GM18508 (cell line): ENCODE data around the gene DLG2.

Experiments used
- ATAC-seq: cut with Tn5 transposase; IDR thresholded peaks from one replicate; pipeline ENCODE4 v1.9.1; 2021; ENCODE audit warnings: moderate number of reproducible peaks; ENCODE audit not compliant: insufficient read depth, unreplicated experiment

DLG2 gene

GRCh38 chr11:83895516-83895915 lies 1731.6 kb downstream of the DLG2 start:
- ATAC-seq = no peak

DNA sequence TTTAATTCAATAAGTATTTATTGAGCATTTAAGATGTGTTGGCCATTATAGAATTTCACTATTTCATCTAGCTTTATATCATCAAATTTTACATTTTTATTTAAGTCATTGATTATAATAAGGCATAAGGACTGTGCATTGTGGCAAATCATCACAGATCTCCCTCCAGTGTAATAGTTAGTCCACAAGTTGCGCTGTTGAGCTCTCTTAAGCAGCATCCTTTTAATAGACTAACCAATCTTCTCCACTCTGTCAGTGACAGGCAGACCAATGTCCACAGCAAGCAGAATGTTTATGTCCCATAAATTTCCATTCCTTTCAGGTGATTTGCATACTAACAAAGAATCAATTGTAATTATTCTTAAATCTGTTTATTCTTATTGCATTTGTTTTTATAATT lies 1745.7 kb downstream of the DLG2 start:
- ATAC-seq = no peak

- ATAC-seq = no peak
Observed at GRCh38 chr11:83871054-83871453, 1756.1 kb downstream of the DLG2 start.

- ATAC-seq = no peak
Observed at GRCh38 chr11:83866655-83867054, 1760.5 kb downstream of the DLG2 start.

GRCh38 chr11:83865636-83866461 lies 1761.3 kb downstream of the DLG2 start:
- ATAC-seq = no peak

GRCh38 chr11:83864412-83865057 lies 1762.6 kb downstream of the DLG2 start:
- no peak for ATAC-seq

DNA sequence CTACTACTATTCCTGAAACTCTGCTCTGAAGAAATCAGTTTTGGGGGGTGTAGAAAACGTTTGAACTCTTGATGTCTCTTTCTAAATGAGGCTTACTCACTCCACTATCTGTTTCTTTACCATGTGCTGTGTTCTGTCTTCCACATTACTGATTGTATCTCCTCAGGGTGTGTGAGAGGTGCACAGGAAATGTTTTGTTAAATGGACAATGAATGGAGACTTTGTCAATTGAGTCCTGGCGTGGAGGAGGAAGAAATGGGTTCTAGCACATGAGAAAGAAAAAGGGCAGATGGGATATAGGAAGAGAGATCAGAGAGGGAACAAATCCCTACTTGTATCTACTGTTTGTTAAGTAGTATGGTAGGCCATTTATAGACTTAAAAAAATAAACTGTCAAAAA lies 1763.9 kb downstream of the DLG2 start:
- ATAC-seq = no peak

DNA sequence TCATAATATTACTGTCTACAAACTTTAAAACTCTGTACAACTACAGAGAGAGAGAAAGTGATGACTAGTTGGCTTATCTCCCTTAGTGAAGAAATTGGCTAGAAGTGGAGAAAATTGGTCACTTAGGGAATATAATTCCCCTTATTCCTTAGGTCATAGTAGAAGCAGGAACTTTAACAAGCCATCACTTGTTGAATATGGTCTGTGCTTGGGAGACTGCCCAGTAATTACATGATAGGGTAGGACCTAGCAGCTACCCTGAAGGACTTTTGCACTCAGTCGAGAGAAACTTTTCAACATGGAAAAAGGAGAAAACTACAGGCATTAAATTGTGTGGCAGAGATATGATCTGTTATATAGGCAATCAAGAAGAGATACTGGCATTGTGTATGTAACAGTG lies 1764.5 kb downstream of the DLG2 start:
- no peak for ATAC-seq

DNA sequence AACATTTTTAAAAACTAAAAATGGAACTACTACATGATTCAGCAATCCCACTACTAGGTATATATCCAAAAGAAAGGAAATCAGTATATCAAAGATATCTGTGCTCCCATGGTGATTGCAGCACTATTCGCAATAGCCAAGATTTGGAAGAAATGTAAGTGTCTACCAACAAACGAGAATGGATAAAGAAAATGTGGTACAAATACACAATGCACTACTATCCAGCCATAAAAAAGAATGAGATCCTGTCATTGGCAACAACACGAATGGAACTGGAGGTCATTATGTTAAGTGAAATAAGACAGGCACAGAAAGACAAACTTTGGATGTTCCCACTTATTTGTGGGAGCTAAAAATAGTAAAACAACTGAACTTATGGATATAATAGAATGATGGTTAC lies 1765.1 kb downstream of the DLG2 start:
- ATAC-seq = no peak

DNA sequence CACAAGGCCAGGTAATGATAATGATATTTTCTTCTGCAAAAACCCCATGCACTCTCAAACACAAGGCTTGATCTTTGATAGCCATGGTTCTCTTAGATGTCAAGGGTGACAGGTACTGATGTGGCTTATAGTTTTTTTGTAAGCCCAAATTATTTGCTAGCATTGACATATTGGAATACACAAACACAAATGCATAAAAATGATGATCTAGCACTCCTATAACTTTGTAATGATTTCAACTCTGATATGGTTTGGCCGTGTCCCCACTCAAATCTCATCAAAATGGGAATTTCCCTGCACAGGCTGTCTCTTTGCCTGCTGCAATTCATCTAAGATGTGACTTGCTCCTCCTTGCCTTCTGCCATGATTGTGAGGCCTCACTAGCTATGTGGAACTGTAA lies 1768.5 kb downstream of the DLG2 start:
- no peak for ATAC-seq

GRCh38 chr11:83855237-83855636 lies 1771.9 kb downstream of the DLG2 start:
- no peak for ATAC-seq

- no peak for ATAC-seq
Observed at GRCh38 chr11:83852775-83853442, 1774.2 kb downstream of the DLG2 start.

GRCh38 chr11:83852012-83852411 lies 1775.1 kb downstream of the DLG2 start:
- ATAC-seq = no peak

DNA sequence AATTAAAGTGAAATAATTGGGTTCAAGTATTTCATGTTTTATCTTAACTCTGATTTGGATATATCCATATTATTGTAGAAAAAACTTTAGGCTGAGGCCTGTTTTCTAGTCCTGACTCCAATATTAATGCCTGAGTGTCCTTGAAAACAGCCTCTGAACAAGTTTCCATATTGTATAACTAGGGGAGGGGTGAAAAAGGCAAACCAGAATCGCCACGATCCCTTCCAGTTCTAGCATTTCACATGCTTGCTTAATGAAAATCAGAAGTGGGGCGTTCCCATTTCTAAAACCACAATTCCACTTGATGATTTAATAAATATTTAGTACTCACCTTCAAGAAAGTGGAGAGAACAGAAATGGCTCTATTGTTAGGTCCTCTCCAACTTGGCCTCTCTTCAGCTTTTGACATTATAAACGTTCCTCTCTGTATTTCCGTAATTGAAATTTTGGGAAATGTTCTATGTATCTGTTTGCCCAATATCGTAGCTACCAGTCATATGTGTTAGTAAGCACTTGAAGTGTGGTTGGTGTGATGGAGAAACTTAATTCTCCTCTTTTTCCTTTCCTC lies 1779.6 kb downstream of the DLG2 start:
- ATAC-seq = no peak

- no peak for ATAC-seq
Observed at GRCh38 chr11:83845797-83846196, 1781.3 kb downstream of the DLG2 start.

DNA sequence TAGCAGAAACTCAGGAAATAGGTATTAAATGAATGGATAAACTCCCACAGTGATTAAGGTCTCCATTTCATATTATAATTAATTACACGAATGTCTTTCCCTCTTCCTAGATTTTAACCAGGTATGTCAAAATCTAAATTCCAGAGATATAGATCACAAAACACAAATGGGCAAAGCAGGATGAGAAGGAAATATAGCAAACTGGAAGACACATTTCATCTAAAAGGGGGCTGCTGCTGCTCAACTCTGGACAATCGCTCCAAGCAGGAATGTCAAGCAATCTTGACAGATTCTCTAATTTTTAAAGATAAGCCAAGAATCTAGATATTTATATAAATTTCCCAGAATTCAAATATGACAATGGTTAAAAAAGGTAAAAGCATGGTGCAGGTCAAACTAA lies 1786.8 kb downstream of the DLG2 start:
- no peak for ATAC-seq

GRCh38 chr11:83836883-83837654 lies 1790.1 kb downstream of the DLG2 start:
- peak; percentile 55 for ATAC-seq

- ATAC-seq = no peak
Observed at GRCh38 chr11:83836065-83836464, 1791.1 kb downstream of the DLG2 start.

DNA sequence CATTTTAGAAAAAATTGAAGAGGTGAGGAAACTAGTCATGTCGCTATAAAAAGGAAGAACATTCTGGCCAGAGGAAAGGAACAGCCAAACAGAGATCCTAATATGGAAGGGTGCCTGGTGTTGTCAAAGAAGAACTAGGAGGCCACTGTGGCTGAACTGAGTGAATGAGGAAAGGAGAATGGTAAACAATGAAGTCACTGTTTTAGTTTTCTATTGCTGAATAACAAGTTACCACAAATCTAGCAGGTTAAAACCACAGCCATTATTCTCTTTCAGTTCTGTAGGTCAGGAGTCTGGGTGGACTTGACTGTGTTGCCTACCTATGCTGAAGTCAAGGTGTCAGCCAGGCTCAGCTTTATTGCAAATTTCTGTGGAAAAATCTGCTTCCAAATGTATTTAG lies 1791.7 kb downstream of the DLG2 start:
- peak; percentile 92 for ATAC-seq

DNA sequence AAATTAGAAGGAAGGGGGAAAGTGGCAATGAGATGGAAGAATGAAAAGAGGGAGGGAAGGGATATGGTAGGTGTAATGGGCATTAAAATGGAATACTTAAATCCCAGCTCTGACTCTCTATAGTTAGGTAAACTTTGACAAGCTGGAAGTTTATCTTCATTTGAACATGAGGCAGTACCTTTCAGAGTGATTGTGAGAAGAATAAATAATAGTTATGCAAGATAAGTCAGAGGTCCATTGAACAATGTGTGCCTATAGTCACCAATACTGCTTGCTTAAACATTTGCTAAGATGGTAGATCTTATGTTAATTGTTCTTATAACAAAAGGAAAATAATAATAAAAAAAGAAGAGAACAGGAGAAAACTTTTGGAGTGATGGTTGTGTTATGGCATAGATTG lies 1795.2 kb downstream of the DLG2 start:
- no peak for ATAC-seq
